Dedifferentiated amniotic fluid mesenchymal stem cell (primary cell): ENCODE results near the gene ZDHHC13.

ENCODE experiments used
- DNase-seq: peaks from one replicate; pipeline ENCODE4 v3.0.0-alpha.2; 2016; ENCODE audit errors: extremely low spot score

Gene ZDHHC13

DNA sequence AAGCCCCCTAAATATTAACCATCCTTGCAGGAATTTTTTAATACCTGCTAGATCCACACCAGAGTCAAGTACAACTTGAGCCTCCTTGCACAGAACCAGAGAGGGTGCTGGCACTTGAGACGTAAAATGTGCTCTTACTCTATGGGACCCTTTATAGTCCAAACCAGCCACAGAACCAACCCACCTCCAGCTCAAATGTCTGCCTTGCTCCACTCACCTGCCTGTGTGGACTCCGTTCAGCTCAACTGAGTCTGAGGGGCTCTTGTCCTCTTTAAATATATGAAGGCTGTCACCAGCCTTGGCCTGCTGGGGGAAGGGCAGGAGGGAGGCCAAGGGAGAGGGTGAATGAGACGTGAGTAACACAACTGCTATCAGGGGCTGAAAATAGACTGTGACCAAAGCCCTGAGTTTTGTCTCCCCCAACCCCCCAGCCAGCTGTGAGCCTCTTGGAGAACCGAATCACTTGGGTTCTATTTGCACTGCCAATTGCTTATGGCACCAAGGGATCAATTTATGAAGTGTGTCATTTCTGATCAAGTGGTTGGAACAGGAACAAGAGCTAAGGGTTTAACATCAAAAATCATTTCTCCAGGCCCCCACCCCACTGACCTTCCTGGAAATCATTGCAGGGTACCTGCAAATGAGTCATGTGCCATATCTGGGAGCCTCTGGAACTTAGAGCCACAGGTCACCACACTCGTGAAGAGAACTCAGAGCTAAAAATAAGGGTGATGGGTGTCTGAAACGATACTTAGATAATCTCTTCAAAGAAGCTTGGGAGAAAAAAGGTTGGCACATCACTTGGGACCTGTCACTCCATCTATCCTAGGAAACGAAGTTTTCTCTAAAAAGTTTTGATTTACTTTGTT, 85.0 kb downstream of the ZDHHC13 start, which contains the start of gene CSRP3:
TSS of gene CSRP3 (minus strand) at position 247 of the 869 bp plus-strand sequence. CDS start 9,535 bp downstream, outside the sequence.
- no peak for DNase-seq

DNA sequence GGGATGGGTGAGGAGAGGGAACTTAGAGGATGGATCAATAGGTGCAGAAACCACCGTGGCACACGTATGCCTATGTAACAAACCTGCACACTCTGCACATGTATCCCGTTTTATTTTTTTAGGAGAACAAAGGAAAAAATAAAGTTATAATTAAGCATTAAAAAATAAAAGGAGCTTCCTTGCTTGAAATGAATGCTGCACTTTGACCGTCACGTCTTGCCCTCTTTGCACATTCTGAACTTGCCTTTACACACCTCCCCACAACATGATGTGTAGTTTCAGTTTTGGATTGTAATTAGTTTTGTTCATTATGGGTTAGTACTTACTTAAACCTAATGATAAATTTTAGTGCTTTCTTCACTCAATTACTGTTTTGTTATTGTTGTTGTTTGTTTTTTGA, 87.9 kb downstream of the ZDHHC13 start:
- no peak for DNase-seq

DNA sequence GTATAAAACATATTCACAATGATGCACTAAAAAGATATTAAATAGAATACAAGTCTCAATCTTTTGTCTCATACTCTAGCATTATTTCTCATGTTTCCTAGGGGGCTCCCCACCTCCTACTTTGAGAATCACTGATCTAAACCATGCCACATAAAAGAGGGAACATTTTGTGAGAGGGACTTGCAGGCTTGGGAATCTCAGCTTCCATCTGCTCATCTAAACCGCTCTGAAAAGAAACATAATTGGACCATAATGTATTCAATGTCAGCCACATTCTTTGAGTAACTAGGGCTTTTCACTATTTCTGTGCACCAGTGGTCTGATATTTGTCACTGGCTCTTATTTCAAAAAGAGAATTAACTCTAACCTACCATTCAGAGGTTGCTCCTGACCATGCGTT, 91.2 kb downstream of the ZDHHC13 start:
- DNase-seq = no peak

DNA sequence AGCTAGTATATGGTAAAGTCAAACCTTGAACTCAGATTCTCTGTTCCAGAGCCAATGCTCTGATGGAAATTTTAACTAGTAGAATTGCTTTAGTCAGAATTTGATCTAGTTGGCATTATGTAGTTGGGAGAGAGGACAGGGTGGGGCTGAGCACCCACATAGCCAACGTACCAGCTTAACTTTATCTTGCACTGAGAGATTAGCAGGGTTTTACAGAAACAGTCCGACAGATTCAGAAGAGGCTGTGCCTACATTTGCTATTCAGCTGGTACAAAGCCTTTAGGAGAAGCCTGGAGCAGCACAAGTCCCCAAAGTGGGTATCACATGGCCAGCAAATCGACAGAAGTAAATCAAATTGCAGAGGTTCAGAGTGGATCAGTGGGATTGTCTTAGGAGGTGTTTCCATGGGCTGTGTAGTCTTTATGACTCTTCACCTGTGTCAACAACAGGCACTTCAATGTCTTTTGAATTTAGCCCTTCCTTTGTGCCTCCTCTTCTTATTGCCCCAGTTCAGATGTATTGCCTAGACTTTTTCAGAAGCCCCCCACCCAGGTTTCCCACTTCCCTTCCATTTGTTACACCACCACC, 92.1 kb downstream of the ZDHHC13 start:
- DNase-seq = no peak

DNA sequence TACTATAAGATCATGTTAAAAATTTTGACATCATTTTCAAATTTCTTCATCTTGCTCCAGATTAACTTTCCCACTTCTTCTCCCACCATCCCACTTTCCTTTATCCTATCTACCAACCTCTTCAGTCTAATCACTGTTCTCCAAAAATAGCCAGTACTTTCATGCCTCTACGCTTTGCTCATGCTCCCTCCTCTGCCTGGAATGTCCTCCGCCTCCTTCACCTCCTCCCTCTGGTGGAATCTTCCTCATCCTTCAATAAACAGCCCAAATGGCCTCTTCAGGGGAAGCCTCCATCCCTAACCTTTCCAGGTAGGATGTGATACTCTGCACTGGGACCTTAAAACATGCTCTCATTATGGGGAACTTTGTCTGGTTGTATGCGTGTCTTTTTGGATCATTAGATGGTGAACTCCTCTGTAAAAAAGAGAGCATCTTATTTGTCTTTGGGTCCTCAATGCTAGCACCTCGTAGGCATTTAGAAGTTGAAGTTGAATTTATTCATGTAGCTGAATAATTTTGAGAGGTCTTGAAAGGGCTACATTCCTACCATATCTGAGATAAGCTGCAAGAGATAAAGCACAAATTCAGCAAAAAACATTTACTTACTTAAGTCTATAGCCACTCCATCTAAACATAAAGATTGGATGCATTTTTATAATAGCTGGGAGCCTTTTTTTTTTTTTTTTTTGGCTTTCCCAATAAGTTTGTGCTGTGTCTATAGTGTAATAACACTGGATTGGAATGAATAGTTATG, 92.8 kb downstream of the ZDHHC13 start:
- DNase-seq = no peak

DNA sequence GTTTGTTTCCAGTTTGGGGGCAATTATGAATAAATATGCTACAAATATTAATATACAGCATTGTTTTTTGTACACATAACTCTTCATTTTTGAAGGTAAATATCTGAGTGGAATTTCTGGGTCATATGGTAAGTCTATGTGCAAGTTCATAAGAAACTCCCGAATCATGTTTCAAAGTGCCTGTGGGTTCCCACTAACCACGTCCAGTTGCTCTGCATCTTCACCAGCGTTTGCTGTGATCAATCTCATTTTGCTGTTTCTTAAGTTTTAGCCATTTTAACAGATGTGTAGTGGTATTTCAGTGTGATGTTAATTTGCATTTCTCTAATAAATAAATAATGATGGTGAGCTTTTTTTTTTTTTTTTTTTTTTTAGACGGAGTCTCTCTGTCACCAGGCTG, 99.1 kb downstream of the ZDHHC13 start:
- DNase-seq = no peak

DNA sequence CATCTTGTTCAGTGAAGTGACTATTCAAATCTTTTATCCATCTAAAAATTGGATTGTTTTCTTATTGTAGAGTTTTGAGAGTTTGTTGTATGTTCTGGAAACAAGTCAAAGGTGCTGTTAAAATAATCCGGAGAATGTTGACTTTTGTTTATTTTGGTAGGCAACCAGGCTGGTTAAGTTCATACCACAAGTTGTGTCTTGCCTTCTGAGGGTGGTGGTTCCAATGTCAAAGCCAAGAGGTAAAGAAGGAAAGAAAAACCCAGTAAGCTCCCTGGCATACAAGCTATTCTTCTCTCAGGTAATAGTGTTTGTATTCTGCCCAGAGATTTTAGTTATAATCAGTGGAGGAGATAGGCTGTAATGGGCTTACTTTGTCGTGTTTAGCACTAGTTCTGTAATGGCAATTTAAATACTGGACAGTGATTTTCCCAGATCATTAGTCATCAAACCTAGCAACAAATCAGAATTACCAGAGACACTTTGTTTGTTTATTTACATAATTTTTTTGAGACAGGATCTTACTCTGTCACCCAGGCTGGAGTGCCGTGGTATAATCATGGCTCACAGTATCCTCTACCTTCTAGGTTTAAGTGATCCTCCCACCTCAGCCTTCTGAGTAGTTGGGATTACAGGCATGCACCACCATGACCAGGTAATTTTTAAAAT, 99.9 kb downstream of the ZDHHC13 start:
- no peak for DNase-seq

DNA sequence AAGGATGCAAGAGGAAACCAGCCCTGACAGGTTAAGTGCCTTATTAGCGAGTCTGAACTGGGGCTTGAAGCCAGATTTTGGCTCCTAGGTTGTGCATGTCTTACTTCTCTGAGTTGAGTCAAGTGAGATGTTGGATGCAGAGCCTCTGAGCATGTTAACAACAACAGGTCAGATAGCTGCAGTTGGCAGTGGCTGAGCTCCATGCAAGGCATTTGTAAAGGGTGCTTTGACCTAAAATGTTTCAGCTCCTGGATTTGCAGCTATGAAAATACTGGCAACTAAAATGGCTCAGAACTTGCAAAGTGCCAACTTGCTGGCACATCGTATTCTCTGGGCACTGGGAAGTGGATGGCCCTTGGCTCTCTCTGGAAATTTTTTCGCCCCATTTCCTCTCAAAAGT, 101.2 kb downstream of the ZDHHC13 start:
- DNase-seq = no peak

DNA sequence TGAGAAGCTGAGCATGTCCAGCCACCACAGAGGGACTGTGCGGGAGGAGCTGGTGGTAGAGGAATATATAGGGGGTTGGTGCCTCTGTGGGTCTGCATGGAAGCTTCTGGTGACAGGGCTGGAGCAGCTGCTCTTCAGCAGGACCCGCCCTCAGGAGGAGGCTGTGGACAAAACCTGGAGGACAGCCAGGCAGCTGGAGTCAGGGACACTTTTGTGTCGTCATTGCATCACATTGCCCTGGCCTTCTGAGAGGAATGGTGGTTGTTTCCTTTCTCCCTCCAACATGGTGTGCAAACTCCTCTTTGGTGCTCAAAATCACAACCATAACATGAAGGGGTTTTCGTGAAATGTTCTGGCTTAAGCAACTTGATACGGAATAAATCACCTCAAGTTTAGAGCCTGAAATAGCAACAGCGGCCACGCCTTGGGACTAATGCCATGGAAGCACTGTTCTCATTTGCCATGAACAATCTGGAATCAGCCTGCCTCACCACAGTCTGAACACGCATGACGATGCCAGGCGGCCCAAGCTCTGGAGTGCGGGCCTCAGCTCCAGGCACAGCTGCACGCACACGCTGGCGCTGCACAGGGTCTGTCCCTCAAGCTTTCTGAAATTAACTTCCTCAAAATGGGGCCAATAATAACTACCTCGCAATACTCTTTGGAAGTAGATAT, 102.0 kb downstream of the ZDHHC13 start:
- no peak for DNase-seq

DNA sequence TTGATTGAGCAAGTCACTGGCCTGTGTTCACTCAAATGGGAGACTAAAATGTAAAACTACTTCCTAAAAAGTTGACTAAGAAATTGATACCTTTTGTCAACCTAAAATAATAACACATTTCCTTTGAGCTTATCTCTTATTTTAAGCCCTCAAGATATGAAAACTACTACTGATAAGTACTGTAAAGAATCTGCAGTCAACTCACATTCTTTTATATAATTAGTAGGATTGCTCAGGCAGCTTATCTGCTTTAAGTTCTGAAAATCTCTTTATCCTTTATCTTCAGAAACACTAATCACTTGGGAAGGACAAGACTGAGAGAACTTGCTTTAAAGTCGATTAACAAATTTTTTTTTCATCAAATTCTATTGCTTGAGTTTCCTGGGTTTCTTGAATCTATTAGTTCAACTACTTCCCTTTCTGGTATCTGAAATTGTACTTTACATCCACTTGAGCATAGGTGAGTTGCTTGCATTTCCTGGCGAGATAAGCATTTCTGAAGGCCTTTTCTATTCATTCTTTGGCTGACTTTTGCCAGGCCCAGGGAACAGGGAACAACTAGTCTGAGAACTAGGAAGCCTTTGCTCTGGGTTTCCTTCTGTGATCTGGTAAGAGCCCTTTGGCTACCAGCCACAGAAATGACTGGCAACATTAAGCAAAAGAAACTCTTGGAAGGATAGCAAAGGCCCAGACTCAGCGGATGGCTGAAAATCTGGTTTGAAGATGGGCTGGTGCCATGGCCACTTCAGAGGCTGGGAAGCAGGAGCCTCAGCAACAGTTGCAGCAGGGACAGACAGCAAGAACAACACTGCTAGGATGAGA, 104.1 kb downstream of the ZDHHC13 start:
- DNase-seq = no peak

DNA sequence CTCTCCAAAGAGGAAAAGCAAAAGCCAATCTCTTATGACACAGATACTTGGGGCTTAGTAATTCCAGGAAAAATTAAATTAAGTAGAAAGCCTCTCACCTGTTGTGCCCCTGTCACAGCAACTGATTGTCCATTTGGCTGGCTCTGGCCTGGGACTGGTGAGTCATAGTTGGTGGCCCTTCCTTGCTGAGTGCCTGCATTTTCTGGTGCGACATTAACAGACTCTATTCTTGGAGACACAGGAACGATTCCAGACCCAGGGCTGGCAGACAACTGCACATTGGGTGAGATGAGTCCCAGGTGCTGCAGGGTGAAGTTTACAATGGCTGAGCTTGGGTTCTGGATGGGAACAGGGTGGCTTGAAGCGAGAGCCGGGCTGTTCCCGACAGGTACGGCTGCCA, 108.2 kb downstream of the ZDHHC13 start:
- no peak for DNase-seq

DNA sequence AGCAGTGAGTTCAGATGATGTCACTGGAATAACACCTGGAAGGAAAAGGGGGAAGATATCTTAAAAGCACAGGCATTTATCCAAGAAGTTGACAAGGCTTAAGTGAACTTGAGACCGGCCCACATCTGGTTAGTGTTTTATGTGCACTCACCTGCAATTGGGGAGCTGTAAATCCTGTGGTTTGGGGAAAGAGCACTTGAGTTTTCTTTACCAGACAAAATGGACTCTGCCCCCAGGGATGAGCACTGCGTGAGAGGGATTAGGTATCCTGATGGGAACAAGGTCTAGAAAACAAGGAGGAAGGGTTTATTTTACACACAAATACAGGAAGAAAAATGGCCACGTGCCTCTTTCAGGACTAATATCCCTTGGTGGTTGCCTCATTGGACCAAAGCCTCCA, 108.6 kb downstream of the ZDHHC13 start:
- DNase-seq = no peak
